ENCODE results near the gene ZNF827.

The ZNF827 gene

DNA sequence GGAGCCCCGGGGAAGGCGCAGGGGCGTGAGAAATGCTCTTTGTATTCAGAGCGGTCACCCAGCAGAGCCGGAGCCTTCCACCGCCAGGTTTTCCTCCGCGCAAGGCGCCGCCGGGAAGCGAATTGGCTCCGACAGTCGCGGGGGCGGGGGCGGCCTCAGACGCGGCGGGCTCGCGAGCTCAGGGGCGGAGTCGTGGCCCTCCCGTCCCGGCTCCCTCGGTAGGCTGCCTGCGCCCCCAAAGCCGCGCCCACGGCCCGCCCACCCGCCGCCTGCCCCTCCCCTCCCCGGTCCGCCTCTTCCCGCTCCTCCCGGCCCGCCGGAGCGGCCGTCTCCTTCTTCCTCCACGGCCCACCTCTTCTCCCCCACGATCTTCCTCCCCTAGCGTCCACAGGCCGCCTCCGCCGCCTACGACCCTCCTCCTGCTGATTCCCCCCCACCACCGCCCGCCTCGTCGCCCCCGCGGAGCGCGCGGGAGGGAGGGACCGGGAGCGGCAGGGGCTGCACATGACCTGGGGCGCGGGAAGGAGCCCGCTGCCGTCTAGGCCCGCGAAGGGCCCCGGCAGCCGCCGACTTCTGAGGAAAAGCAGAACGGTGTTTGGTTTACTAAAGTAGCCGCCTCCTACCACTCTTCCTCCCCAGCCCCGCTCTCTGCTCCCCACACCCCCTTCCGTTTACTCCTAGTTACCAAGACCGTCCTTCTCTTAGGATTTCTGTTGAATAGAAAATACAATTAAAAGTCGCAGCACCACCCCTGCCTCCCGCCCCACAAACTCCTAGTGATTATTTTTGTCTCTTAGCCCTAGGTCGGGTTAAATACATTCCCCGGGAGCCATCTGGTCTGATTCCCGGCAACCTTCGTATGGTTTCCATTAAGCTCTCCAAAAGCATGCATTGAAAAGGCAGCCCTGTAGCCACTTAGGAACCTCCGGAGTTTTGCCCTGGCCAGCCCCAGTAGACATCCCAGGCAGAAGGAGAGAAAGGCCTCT, 205.4 kb downstream of the ZNF827 start:
- TF ChIP-seq, protein P1, sequence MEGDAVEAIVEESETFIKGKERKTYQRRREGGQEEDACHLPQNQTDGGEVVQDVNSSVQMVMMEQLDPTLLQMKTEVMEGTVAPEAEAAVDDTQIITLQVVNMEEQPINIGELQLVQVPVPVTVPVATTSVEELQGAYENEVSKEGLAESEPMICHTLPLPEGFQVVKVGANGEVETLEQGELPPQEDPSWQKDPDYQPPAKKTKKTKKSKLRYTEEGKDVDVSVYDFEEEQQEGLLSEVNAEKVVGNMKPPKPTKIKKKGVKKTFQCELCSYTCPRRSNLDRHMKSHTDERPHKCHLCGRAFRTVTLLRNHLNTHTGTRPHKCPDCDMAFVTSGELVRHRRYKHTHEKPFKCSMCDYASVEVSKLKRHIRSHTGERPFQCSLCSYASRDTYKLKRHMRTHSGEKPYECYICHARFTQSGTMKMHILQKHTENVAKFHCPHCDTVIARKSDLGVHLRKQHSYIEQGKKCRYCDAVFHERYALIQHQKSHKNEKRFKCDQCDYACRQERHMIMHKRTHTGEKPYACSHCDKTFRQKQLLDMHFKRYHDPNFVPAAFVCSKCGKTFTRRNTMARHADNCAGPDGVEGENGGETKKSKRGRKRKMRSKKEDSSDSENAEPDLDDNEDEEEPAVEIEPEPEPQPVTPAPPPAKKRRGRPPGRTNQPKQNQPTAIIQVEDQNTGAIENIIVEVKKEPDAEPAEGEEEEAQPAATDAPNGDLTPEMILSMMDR (IDR thresholded peaks at IDR 0.05; ENCODE audit: low read depth, low read length), result no peak
- DNase-seq (ENCODE audit: extremely low read depth, low read depth), result peak; percentile 90

DNA sequence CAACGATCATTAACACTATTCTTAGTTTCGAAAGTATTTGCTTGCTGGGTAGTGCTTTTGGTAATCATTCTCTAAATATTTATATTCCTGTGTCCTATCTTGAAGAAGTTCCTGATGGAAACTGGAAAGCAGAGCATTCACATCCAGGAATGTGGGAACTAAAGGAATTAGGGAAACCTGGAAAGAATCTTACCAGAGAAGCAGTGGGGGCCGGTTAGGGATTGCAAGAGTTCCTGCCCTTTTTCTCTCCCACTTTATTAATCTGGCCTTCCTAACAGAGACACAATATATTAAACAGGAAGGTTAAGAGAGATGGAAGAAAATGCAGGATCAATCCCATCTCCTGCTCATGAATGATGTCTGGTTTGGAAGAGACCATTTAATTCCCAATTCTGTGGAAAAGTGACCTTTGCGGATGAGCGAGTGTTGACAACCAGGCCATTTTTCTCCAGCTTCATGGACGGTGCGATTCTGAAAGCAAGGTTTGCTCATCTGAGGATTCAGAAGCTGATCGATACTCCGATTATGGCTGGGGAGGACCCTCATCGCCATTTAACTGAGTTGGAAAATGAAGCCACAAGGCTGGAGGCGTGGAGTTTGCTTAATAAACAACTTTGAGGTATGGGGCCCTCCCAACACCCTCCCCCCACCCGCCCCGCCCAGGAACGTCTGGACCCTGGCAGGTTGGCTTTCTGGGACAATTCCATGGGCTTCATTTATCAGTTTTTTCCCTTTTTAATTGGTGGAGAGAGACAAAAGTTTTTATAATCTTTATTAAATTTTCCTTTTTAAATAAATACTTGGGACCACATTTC, 206.4 kb downstream of the ZNF827 start:
- no peak for DNase-seq (ENCODE audit: extremely low read depth, low read depth)
- TF ChIP-seq, protein P1 (IDR thresholded peaks at IDR 0.05; ENCODE audit: low read depth, low read length), result no peak

DNA sequence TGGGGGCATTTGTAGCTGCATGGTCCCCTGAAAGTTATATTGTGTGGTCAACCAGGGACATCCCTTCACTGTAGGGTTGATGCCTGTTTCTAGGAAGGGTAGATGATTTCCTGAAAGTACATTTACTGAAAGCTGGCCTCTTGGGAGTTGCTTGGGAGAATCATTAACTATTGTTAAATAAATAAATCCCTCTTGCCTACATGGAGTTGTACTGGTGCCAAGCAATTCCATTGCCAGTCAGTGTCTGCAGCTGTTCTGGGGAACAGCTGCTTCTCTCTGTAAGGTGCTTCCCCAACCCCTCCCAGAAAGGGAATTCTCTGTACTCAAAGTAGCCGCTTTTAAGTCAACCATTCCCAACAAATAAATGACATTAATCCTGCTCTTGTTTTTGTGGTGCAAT, 207.6 kb downstream of the ZNF827 start:
- TF ChIP-seq, protein P1 (IDR thresholded peaks at IDR 0.05; ENCODE audit: low read depth, low read length), result no peak
- DNase-seq (ENCODE audit: extremely low read depth, low read depth), result peak; percentile 34

DNA sequence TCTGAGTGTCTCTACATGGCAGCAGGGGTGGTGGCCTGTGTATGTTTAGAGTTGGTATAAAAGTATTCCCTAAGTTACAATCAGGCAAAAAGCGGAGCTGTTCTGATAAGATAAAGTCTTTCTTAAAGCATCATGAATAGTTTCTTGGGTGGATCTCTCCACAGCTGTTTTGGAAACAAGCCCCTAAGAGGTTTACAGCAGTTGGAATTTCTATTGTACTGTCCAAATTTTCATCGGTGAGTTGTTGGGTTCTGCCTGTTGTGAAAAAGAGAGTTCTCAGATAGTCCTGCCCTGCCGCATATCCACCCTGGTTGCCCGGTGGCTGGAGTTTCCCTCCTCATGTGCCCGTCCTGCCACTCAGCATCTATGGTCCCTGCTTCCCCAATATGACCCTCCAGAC, 208.6 kb downstream of the ZNF827 start:
- TF ChIP-seq, protein P1 (IDR thresholded peaks at IDR 0.05; ENCODE audit: low read depth, low read length), result no peak

GRCh38 chr4:145723336-145723735, 215.3 kb downstream of the ZNF827 start:
- DNase-seq (ENCODE audit: extremely low read depth, low read depth), result no peak
- TF ChIP-seq, protein P1 (IDR thresholded peaks at IDR 0.05; ENCODE audit: low read depth, low read length), result no peak

More for the DNA sequence above, 208.6 kb downstream of the ZNF827 start:
- no peak for DNase-seq (ENCODE audit: extremely low read depth, low read depth)

GRCh38 chr4:145722561-145722960, 216.1 kb downstream of the ZNF827 start:
- DNase-seq (ENCODE audit: extremely low read depth, low read depth), result no peak
- TF ChIP-seq, protein P1 (IDR thresholded peaks at IDR 0.05; ENCODE audit: low read depth, low read length), result no peak
